Renal pelvis (tissue), 4 donors: ENCODE measurements around the gene TECPR2. TPM values are rescaled to one million over a fixed set of nuclear protein-coding genes. Genes with fewer than 3 reads are reported as not detected.

Experiments used
- DNase-seq: peaks from one replicate; pipeline ENCODE4 v3.0.0-alpha.2; 2013
- polyA plus RNA-seq, 3 donors: library from polyadenylated mRNA; unstranded; fragments of 120-200 nt; gene quantifications; one replicate each; pipeline ENCODE4 v1.2.1, GENCODE V29; 2013; ENCODE audit not compliant: insufficient read length in 3 of 3

The TECPR2 gene
- polyA plus RNA-seq, 3 donors = 18.4 to 20.9 (median 18.5) TPM

DNA sequence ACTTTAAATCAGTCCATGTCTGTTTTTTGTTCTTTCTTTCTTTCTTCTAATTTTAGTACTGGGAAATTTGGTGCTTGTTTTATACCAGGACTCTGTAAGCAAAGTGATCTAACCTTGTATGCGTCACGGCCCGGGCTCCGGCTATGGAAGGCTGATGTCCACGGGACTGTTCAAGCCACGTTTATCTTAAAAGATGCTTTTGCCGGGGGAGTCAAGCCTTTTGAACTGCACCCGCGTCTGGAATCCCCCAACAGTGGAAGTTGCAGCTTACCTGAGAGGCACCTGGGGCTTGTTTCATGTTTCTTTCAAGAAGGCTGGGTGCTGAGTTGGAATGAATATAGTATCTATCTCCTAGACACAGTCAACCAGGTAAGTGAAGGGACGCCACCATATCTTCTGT is 62.2 kb downstream of the TECPR2 start:
- no peak for DNase-seq

DNA sequence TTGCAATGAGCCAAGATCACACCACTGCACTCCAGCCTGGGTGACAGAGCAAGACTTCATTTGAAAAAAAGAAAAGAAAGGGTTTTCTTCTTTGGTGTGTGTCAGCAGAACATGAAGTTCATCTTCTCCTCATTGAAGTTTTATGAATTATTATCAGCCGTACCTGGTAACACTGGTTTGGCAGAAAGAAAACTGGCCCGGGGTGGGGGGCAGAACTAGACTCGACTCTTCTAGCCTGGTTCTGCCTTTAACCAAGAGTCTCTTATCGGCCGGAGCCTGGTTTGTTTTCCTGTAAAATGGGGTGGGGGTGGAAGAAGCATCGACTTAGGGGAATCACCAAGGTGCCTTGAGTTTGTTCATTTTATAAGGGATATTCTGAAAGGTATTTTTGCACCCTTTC is 64.1 kb downstream of the TECPR2 start:
- DNase-seq = no peak

DNA sequence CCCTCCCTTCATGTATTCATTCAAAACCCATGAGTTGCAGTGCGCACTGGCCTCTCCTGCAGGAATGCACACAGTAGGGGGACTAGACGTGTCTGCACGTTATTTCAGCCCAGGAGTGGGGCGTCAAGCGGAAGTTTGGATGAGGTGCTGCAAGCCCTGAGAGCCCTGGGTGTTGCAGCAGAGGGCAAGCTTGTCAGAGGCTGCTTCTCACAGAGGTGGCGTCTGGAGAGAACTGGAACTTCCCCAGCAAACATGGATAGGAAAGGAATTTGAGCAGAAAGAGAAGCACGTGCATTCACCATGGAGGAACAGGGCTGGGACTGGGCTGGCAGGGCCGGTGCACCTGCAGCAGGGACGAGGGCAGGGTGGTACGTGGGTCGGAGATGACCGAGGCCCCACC is 64.9 kb downstream of the TECPR2 start:
- DNase-seq = no peak

DNA sequence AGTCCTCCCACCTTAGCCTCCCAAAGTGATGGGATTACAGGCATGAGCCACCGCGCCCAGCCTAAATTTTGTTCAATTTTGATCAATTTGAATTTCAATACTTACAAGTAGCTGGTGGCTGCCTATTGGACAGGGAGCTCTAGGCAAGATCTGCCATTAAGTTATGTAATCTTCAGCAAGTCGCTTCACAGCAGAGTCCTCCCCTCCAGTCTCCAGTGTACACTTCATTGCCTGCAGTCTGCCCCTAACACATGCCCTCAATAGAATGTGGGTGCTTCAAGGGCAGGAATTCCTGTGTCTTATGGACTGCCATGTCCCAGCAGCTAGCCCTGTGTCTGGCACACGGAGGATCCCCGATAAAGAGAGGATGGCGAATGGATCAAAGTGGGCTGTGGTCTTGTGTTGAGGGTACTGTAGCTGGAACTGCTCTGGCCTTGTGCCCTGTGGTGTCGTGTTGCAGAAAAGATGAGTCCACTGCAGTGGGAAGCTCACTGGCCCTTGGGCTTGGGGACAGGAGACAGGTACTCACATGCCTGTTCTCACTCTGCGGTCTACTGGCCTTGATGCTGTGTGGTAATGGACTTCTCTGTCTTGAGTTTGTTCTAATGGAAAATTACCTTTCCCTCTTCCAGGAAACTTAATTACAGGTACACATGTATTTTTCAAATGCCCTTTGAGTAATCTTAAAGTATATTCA is 67.6 kb downstream of the TECPR2 start:
- DNase-seq = no peak

DNA sequence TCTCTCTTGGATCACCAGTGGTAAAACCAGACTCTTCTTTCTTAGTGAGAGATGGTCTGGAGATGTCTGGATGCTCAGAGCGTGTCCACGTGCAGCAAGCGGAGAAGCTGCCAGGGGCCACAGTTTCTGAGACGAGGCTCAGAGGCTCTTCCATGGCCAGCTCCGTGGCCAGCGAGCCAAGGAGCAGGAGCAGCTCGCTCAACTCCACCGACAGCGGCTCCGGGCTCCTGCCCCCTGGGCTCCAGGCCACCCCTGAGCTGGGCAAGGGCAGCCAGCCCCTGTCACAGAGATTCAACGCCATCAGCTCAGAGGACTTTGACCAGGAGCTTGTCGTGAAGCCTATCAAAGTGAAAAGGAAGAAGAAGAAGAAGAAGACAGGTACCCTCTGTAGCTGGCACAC is 69.0 kb downstream of the TECPR2 start:
- no peak for DNase-seq

DNA sequence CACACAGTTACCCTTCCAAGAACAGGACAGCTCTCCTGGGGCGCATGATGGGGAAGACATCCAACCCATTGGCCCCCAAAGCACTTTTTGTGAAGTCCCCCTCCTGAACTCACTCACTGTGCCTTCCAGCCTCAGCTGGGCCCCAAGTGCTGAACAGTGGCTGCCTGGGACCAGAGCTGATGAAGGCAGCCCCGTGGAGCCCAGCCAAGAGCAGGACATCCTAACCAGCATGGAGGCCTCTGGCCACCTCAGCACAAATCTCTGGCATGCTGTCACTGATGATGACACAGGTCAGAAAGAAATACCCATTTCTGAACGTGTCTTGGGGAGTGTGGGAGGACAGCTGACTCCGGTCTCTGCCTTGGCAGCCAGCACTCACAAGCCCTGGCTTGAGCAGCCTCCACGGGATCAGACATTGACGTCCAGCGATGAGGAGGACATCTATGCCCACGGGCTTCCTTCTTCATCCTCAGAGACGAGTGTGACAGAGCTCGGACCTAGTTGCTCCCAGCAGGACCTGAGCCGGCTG is 72.0 kb downstream of the TECPR2 start:
- DNase-seq = no peak

DNA sequence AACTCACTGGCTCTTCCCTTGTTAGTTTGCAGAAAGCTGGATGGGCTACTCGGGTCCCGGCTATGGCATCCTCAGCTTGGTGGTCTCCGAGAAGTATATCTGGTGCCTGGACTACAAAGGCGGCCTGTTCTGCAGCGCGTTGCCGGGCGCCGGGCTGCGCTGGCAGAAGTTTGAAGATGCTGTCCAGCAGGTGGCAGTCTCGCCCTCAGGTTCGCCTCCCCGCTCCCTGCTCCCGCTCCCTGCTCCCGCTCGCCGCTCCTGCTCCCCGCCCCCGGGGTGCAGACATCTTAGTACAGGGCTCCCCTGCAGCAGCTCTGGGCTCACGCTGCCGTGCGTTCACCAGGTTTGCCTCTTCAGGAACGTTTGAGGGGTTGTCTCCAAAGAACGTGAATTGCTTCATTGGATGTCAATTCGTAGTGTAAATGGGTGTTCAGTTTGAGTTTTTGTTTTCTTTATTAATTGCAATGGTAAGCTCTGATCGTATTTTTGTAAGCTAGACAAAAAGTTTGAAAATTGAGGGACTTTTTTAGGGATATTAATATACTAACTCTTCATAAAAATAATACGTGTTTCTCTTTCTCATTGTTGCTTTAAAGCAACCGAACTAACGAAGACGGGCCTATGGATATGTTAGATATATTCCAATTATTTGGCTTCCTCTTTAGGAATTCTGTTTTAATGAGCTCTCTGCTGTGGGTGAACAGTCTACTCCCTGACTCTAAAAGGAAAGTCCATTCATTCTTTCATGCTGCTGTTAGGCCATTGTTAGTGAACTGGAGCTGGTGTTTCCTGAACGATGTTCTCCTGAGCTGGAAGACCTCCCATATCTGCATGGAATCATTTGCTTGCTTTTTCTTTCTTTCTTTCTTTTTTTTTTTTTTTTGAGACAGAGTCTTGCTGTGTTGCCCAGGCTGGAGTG is 75.5 kb downstream of the TECPR2 start:
- DNase-seq = peak; percentile 84

DNA sequence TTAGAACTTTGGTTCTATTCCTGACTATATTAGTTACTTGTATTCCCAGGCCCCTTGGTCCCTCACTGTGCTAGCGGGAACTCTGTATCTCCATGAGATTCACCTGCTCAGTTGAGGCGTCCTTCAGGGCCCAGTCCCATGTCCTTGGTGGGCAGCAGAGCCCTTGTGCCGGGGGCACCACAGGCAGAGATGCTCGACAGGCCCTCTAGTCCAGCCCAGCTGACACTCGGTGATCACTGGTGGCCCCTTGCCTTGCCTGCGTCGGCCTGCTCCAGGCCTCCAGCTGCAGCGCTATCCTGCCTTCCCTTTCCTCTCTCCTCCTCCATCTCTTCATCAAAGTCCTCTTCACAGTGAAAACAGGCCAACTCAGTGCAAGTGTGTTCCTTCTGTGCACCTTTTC is 76.8 kb downstream of the TECPR2 start:
- DNase-seq = no peak

DNA sequence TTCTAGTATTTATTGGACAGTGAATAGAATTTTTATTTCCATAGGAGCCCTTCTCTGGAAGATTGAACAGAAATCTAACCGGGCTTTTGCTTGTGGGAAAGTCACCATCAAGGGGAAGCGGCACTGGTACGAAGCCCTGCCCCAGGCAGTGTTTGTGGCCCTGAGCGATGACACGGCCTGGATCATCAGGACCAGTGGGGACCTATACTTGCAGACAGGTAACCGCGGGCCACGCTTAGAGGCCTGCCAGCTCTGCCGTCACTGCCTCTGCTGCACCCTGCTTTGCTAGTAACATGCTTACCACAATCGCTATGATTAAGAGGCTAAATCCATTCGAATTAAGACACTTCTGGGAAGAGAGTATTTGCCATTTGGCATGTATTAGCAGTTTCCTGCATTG is 77.7 kb downstream of the TECPR2 start:
- no peak for DNase-seq

DNA sequence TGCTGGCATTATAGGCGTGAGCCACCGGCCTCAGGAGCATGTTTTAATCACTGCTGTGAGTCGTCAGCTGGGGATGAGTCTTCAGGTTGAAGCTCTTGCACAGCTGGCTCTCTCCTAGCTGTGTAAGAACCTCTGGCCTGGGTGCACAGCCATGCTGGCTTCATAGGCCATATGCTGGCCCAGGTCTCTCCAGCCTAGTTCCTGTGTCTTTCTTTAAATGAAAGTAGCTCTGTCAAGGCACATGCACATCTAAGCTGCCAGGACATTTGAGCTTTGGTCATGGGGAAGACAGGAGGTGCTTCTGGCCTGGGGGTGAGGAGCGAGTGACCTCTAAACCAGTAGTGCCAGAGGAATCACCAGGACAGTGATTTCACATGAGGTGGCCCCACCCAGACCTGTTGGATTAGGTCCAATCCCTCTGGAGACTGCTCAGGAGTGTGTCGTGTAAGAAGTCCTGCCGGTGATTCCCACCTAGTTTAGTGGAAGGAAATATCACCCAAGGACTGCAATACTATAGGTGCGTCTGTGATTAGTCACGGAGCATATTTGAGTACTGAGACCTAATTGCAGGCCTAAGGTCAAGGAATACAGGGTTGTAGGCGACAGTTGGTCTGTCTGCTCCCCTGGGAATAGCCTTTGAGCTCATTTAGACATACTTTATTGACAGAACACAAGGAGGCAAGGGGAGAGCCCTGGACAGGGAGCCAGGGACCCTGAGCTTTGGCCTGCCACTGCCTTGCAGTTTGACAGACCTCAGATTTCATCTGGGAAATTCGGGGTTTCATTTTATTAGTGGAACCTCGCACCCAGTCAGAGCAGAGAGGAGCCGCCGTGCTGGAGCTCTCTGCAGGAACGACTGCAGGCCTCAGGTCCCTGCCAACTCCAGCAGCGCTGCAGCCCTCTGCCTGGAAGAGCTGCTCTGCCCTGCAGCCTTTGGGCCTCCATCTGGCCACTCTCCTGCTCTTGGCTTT is 79.8 kb downstream of the TECPR2 start:
- DNase-seq = no peak

DNA sequence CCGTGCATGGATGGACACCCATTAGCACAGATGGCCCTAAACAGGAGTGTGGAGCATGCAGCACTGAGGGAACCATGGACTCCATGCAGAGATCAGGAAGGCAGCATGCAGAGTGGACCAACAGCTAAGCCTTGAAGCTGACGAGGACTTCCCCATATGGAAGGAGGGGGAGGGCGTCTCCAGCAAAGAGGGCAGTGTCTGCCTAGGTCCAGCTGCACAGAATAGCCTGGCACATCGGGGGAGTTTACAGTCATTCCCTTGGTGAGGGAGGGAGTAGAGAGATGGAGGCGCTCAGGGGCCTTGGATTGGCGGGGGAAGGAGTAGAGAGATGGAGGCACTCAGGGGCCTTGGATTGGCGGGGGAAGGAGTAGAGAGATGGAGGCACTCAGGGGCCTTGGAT is 82.3 kb downstream of the TECPR2 start:
- DNase-seq = no peak

DNA sequence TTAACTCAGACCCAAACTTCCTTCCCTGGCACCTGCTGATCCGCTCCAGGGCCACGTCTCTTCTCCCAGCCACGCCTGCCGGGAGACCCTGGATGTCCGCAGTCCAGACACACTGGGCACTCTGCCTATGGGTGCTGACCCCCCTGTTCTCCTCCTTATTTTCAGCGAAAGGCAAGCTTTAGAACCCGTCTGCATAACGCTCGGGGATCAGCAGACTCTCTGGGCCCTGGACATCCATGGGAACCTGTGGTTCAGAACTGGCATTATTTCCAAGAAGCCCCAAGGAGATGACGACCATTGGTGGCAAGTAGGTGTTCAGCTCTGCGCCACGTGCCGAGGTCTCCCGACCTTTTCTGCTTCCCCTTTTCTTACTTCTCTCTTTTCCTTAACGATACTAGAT is 82.9 kb downstream of the TECPR2 start:
- DNase-seq = no peak

DNA sequence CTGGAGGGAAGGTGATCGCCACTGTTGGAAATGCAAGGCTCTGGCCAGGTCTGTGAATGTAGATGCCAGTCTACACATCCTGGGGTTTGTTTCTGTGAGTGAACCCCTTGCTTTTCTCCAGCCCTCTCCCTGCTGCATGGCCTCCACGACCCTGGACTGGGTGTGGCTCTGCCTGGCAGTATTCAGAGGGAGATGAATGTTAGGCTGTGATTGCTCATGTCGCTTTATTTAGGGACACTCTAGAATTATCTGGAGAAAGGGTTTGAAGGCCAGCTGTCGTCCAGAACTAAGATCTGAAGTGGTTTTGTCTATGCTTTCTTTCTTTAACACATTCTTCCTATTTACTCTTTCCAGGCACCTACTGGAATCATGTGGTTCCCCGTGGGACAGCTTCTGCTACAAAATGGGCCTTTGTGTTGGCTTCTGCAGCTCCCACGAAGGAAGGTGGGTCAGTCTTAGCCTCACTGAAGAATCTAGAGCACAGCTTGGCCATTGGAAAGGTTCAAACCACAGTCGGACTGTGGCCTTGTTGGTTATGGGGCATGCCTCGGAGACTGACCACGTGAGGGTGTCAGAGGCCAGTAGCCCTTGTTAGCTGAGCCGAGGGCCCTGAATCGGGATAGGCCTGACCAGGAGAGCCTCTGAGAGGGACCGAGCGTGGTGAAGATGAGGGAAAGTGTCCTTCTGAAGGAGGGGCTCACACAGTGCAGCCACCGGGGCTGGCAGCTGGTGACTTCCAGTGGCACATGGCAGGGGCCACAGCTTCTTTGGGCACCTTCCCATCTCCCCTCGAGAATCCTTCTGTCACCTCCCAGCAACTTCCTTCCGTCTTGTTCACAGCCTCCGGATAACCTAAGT is 87.7 kb downstream of the TECPR2 start:
- no peak for DNase-seq

DNA sequence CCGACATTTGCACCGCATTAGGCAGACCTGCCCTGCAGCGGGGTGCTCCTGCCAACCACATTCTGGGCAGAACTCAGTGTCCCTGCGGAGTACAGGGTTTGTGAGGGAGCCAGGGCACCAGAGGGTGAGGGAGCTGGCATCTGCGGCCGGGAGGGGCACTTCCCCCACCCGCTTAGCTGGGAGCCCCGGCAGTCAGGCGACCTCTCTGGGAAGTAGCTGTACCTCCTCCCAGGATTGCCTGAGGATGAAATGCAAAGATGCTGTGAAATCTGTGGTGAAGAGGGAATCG is 88.3 kb downstream of the TECPR2 start:
- DNase-seq = no peak

DNA sequence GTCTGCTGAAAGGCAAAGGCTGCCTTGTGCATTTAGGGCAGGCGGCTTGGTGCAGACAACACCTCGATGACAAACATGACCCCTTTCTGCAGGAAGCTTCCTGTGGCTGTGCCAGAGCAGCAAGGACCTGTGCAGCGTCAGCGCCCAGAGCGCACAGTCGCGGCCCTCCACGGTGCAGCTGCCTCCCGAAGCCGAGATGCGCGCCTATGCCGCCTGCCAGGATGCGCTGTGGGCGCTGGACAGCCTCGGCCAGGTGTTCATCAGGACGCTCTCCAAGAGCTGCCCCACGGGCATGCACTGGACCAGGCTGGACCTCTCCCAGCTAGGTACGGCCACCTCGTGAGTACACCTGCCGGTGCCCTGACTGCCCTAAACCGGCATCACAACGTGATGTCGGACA is 89.6 kb downstream of the TECPR2 start:
- DNase-seq = no peak

DNA sequence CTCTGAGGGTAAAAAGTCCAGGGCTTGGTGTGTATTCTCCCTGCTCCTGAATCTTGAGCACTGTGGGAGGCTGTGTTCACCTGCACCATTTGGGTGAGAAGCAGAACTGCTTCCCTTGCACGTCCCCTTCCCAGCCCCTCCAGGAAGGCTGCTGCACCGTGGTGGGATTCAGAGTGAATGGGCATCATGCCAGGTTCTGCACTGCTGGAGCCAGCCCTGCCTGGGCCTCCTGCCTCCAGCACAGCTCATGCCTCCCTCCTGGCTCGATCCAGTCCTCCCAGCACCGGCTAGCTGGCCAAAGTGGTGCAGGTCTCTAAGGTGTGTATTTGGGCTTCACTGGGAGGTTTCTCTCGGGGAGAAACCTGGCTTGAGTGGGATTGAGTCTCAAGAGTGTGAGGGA is 92.0 kb downstream of the TECPR2 start:
- DNase-seq = no peak

DNA sequence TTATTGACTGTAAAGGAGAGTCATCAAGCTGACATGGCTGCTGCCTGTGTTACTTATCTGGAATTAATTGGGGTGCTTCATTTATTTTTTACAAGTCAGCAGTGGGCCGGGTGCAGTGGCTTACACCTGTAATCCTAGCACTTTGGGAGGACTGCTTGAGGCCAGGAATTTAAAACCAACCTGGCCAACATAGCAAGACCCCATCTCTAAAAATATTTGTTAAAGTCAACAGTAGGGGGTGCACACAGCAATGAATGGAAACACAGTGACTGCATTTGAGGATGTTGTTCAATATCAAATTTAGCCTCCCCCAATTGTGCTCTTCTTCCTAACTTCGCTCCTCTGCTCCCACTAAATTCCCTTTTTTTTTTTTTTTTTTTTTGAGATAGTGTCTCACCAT is 94.8 kb downstream of the TECPR2 start:
- no peak for DNase-seq

DNA sequence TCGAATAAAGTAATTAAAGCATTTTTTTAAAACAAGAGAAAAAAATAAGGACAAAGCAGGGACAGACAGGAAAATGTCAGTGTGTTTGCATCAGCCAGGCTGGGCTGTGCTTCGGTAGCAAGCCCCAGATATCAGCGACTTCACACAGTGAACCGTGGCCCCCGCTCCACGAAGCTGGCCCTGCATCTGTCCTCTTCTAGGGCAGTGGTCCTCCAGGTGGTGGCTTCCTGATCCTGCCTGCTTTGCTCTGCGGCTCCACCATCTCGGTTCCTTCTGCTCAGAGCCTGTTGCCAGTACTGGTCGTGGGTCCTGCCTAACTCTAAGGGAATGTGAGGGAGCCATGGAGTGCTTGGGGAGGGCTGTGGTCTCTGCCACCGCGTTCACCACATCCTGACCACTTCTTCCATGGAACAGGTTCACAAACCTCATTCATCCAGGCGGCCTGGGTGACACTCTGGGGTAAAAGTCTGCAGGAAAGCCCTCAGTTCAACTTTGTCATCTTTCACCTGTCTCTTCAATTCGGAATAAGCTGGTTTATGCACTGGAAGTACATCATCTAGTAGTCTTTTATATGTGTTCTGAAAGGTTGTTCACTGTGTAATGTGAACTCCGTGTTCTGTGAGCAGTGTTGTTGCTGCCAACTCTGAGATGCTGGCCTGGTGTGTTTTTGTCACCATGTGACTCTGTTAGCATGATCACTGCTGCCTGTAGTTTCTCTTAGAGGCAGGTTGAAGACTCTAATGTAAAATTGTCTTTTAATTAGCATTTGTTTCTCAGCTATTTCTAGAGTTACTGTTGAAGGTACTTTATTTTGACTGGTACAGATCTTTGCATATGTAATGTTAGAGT is 99.0 kb downstream of the TECPR2 start:
- DNase-seq = no peak

DNA sequence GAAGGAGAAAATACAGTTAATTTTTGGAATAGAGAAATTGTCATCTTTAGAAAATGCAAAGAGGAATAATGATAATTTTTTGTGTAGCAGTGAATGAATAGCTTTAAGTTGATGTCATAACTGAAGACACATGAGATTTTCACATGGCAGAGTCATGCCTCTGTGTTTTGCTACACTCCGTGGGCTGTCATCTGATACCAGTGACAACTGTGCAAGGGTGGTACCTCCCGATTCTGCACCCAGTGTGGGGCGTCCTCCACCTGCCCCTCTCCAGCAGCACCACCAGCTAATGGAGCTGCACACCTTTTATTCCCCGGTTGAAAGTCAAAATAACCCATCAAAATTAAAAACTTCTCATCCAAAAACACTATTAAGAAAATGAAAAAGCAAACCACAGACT is 99.7 kb downstream of the TECPR2 start:
- no peak for DNase-seq

DNA sequence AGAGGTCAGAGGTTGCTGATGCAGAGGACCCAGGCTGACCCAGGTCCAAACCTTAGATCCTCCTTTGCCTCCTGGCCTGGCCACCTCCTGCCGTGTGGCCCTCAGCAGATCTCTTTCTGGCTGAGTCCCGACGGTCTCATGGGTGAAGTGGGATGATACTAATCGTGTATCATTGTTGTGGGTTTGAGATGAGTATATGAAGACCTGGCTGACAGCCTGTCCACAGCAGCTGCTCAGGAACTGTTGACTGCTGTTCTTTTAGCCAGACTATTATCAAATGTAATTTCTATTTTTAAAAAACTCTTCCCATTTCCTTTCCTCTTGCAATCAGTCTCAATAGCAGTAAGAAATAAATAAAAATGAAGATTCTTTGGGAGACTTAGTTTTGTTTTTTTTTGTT is 101.3 kb downstream of the TECPR2 start:
- no peak for DNase-seq
